Neutrophil (primary cell): ENCODE measurements around the gene DES.

ENCODE experiments used
- H3K27ac ChIP-seq: fragments of 200-600 bp; sonication (generic); 2 replicates; pipeline ENCODE4 v1.5.1; 2016; ENCODE audit warnings: mild to moderate bottlenecking, moderate library complexity
- H3K27me3 ChIP-seq: fragments of 200-600 bp; sonication (generic); 2 replicates; pipeline ENCODE4 v1.6.0; 2016; ENCODE audit warnings: mild to moderate bottlenecking
- H3K36me3 ChIP-seq: fragments of 200-600 bp; sonication (generic); 2 replicates; pipeline ENCODE4 v1.5.1; 2017
- H3K4me1 ChIP-seq, 2 experiments: fragments of 200-600 bp in 1 of 2; sonication (generic) in 1 of 2; 1 replicate in 1 of 2; 2 replicates in 1 of 2; pipeline versions ENCODE4 v1.5.1 to v1.6.1; 2013 to 2016; ENCODE audit warnings: low read depth in 1 of 2, low read length in 1 of 2, mild to moderate bottlenecking in 1 of 2, moderate library complexity in 1 of 2; ENCODE audit not compliant: control insufficient read depth in 1 of 2, insufficient read depth in 1 of 2
- H3K4me3 ChIP-seq, 2 experiments: fragments of 200-600 bp in 1 of 2; sonication (generic) in 1 of 2; 1 replicate in 1 of 2; 2 replicates in 1 of 2; pipeline ENCODE4 v1.5.1; 2013 to 2016; ENCODE audit warnings: low read depth in 1 of 2, low read length in 1 of 2, mild to moderate bottlenecking in 1 of 2, moderate library complexity in 1 of 2
- H3K9me3 ChIP-seq: fragments of 200-600 bp; sonication (generic); 2 replicates; pipeline ENCODE4 v1.5.1; 2016
- CTCF ChIP-seq: fragments of 200-600 bp; sonication (generic); IDR thresholded peaks from 2 replicates; pipeline ENCODE4 v1.5.1; 2016; ENCODE audit warnings: antibody characterized with exemption

DES gene

GRCh38 chr2:219429958-219430606 lies 11.9 kb downstream of the DES start:
- no peaks in the 10 kb centered on the region for H3K9me3 ChIP-seq
- H3K27ac ChIP-seq: no peak overlapping the region
- no peak overlapping the region for H3K4me3 ChIP-seq
- H3K27me3 ChIP-seq: peaks cover 79% of the 10 kb centered on the region
- no peaks in the 10 kb centered on the region for H3K4me1 ChIP-seq
- H3K36me3 ChIP-seq: no peaks in the 10 kb centered on the region
- no peak for TF ChIP-seq CTCF

- Histone ChIP-seq H3K27ac (no peak overlapping the region), H3K27me3 (peaks cover 87% of the 10 kb centered on the region), H3K4me1 (no peaks in the 10 kb centered on the region), H3K36me3 (no peaks in the 10 kb centered on the region), H3K4me3 (no peak overlapping the region), H3K9me3 (no peaks in the 10 kb centered on the region)
- TF ChIP-seq CTCF: no peak
Measured at GRCh38 chr2:219430633-219431615, 12.7 kb downstream of the DES start.

- Histone ChIP-seq H3K27me3 (peaks cover 88% of the 10 kb centered on the region), H3K36me3 (no peaks in the 10 kb centered on the region), H3K4me3 (no peak overlapping the region), H3K9me3 (no peaks in the 10 kb centered on the region), H3K4me1 (no peaks in the 10 kb centered on the region), H3K27ac (no peak overlapping the region)
- TF ChIP-seq CTCF: no peak
Measured at GRCh38 chr2:219433666-219434467, 15.7 kb downstream of the DES start.

GRCh38 chr2:219434468-219434717 lies 16.2 kb downstream of the DES start:
- Histone ChIP-seq H3K9me3 (no peaks in the 10 kb centered on the region), H3K4me1 (no peaks in the 10 kb centered on the region), H3K4me3 (no peak overlapping the region), H3K36me3 (no peaks in the 10 kb centered on the region), H3K27me3 (peaks cover 88% of the 10 kb centered on the region), H3K27ac (no peak overlapping the region)
- TF ChIP-seq CTCF: no peak

- H3K27me3 ChIP-seq: peaks cover 93% of the 10 kb centered on the region
- H3K36me3 ChIP-seq: no peaks in the 10 kb centered on the region
- H3K4me1 ChIP-seq: no peaks in the 10 kb centered on the region
- no peaks in the 10 kb centered on the region for H3K9me3 ChIP-seq
- no peak for TF ChIP-seq CTCF
- no peak within 1 kb of the TSS for H3K27ac ChIP-seq
- H3K4me3 ChIP-seq: no peak within 1 kb of the TSS
Measured at GRCh38 chr2:219434718-219435525, 16.7 kb downstream of the DES start, which contains the start of gene SPEG. Gene SPEG (plus strand): TSS chr2:219434843. CDS start chr2:219434978, 135 bp downstream.
